HepG2 (cell line): ENCODE measurements around the gene RBM44. TPM values are rescaled to one million over a fixed set of nuclear protein-coding genes. Genes with fewer than 3 reads are reported as not detected.

Source experiments
- ATAC-seq: fragments of 200-7000 bp; cut with Tn5 transposase; 3 replicates; pipeline ENCODE4 v1.9.1; 2020; ENCODE audit warnings: mild to moderate bottlenecking, moderate library complexity
- BruUV-seq: library from RNA; stranded (reverse); fragments of 400-500 nt; replicated peaks from 2 replicates; lab custom pipeline; 2021; lab: Mats Ljungman, UMichigan
- CTCF ChIA-PET: fragments of 300-600 bp; formaldehyde crosslinking; extraction: SDS; loops from one replicate; lab custom pipeline; 2021; ENCODE audit warnings: low total read pairs, inconsistent platforms, low intra/inter-chr PET ratio; lab: Yijun Ruan, JAX
- POLR2A ChIA-PET: fragments of 350-600 bp; sonication (Branson Sonifier 250); formaldehyde crosslinking; loops from one replicate; lab custom pipeline; 2020; ENCODE audit warnings: antibody characterized with exemption, inconsistent platforms; lab: Yijun Ruan, JAX
- DNase-seq: peaks from one replicate; pipeline ENCODE4 v3.0.0-alpha.2; 2015; ENCODE audit warnings: low spot score
- FAIRE-seq: peaks from 3 replicates; lab custom pipeline; 2011; peaks lifted over from hg19 to GRCh38; lab: Jason Lieb, UNC
- H2AFZ ChIP-seq: one replicate; pipeline ENCODE4 v1.6.1; 2011; ENCODE audit warnings: low read length, inconsistent platforms
- H3K27ac ChIP-seq: fragments of 300-600 bp; 3 replicates; pipeline ENCODE4 v1.8.0; 2011; ENCODE audit warnings: mixed run types, mild to moderate bottlenecking, mixed read lengths, low read length, inconsistent platforms; ENCODE audit not compliant: insufficient read depth; ENCODE audit errors: extremely low read length
- H3K27me3 ChIP-seq, 2 experiments: fragments of 200-600 bp in 1 of 2; 2 replicates in 1 of 2; 3 replicates in 1 of 2; pipeline versions ENCODE4 v1.6.0 to v1.8.0; 2011; ENCODE audit warnings: low read length in 2 of 2, mild to moderate bottlenecking in 2 of 2, moderate library complexity in 2 of 2, inconsistent platforms in 1 of 2; ENCODE audit not compliant: insufficient read depth in 2 of 2, control insufficient read depth in 1 of 2
- H3K36me3 ChIP-seq, 2 experiments: fragments of 200-600 bp in 1 of 2; replicated peaks in 1 of 2; 2 replicates in 1 of 2; 3 replicates in 1 of 2; pipeline versions ENCODE4 v1.5.1 to v1.8.0; 2011; ENCODE audit warnings: low read length in 2 of 2, inconsistent platforms in 1 of 2; ENCODE audit not compliant: insufficient read depth in 2 of 2, control insufficient read depth in 1 of 2
- H3K4me1 ChIP-seq: 2 replicates; pipeline ENCODE4 v1.5.1; 2012; ENCODE audit warnings: low read length, inconsistent platforms; ENCODE audit not compliant: insufficient read depth
- H3K4me2 ChIP-seq: 2 replicates; pipeline ENCODE4 v1.6.0; 2011; ENCODE audit warnings: low read depth, low read length, inconsistent platforms
- H3K4me3 ChIP-seq, 3 experiments: fragments of 200-600 bp in 1 of 3; sonication (generic), shearing (Covaris generic) in 1 of 3; replicated peaks in 1 of 3; 2 replicates each; pipeline ENCODE4 v1.5.1; 2011 to 2016; ENCODE audit warnings: low read length in 3 of 3, inconsistent platforms in 2 of 3, low read depth in 2 of 3, mild to moderate bottlenecking in 2 of 3, control low read depth in 1 of 3, mixed read lengths in 1 of 3; ENCODE audit not compliant: insufficient read depth in 1 of 3
- H3K79me2 ChIP-seq: one replicate; pipeline ENCODE4 v1.6.1; 2011; ENCODE audit warnings: low read length, inconsistent platforms; ENCODE audit not compliant: insufficient read depth
- H3K9ac ChIP-seq: 2 replicates; pipeline ENCODE4 v1.6.0; 2011; ENCODE audit warnings: mild to moderate bottlenecking, low read depth, low read length, inconsistent platforms; ENCODE audit not compliant: insufficient read depth
- H3K9me3 ChIP-seq: 2 replicates; pipeline ENCODE4 v1.5.1; 2012; ENCODE audit warnings: mild to moderate bottlenecking, low read length
- H4K20me1 ChIP-seq: 2 replicates; pipeline ENCODE4 v1.6.0; 2011; ENCODE audit warnings: inconsistent platforms, mild to moderate bottlenecking, low read length, moderate library complexity; ENCODE audit not compliant: insufficient read depth
- BRF2 ChIP-seq: sonication (generic); formaldehyde crosslinking; IDR thresholded peaks from 2 replicates; pipeline ENCODE4 v1.8.1; 2022; ENCODE audit warnings: mild to moderate bottlenecking, missing genetic modification reagents
- CBX2 ChIP-seq, 2 experiments: fragments of 200-600 bp in 1 of 2; sonication (generic); formaldehyde crosslinking in 1 of 2; IDR thresholded peaks; 2 replicates each; pipeline versions ENCODE4 v1.7.0 to v1.8.1; 2018 to 2022; ENCODE audit warnings: low read depth in 2 of 2, low read length in 1 of 2, mild to moderate bottlenecking in 1 of 2, missing genetic modification reagents in 1 of 2
- EZH2 ChIP-seq: conservative IDR thresholded peaks from 2 replicates; pipeline ENCODE4 v1.6.1; 2012; ENCODE audit warnings: mild to moderate bottlenecking, low read depth, low read length, moderate library complexity
- GATAD1 ChIP-seq: IDR thresholded peaks from 2 replicates; pipeline ENCODE4 v1.6.1; 2016; ENCODE audit warnings: missing genetic modification reagents, missing compliant biosample characterization
- GRHL1 ChIP-seq: sonication (generic); formaldehyde crosslinking; conservative IDR thresholded peaks from 2 replicates; pipeline ENCODE4 v1.8.0; 2022; ENCODE audit warnings: missing genetic modification reagents
- HNRNPLL ChIP-seq: fragments of 200-400 bp; formaldehyde crosslinking; IDR thresholded peaks from 2 replicates; pipeline ENCODE4 v1.6.1; 2017; ENCODE audit warnings: mild to moderate bottlenecking, low read depth, low read length; ENCODE audit not compliant: poor library complexity, severe bottlenecking
- KDM6A ChIP-seq: IDR thresholded peaks from 2 replicates; pipeline ENCODE4 v1.6.1; 2016; ENCODE audit warnings: low read depth
- NFATC3 ChIP-seq: sonication (generic); formaldehyde crosslinking; IDR thresholded peaks from 2 replicates; pipeline ENCODE4 v1.5.1; 2020; ENCODE audit warnings: mild to moderate bottlenecking, missing genetic modification reagents
- NFE2 ChIP-seq: sonication (generic); formaldehyde crosslinking; IDR thresholded peaks from 2 replicates; pipeline ENCODE4 v1.4.0; 2020; ENCODE audit warnings: missing genetic modification reagents
- PHB2 ChIP-seq: fragments of 450-650 bp; IDR thresholded peaks from 2 replicates; pipeline ENCODE4 v1.6.1; 2018; ENCODE audit not compliant: partially characterized antibody
- STAG1 ChIP-seq: sonication (generic); formaldehyde crosslinking; IDR thresholded peaks from 2 replicates; pipeline ENCODE4 v1.4.0; 2020; ENCODE audit warnings: missing genetic modification reagents
- TBX3 ChIP-seq: fragments of 450-650 bp; IDR thresholded peaks from 2 replicates; pipeline ENCODE4 v1.6.1; 2017; ENCODE audit warnings: antibody characterized with exemption, mild to moderate bottlenecking, inconsistent platforms, borderline replicate concordance
- ZFYVE20 ChIP-seq: sonication (generic); formaldehyde crosslinking; IDR thresholded peaks from 2 replicates; pipeline ENCODE4 v1.8.0; 2023; ENCODE audit warnings: low read depth, mild to moderate bottlenecking, moderate library complexity, missing genetic modification reagents, borderline replicate concordance
- ZNF235 ChIP-seq: sonication (generic); formaldehyde crosslinking; IDR thresholded peaks from 2 replicates; pipeline ENCODE4 v1.8.1; 2023; ENCODE audit warnings: mild to moderate bottlenecking, missing genetic modification reagents, borderline replicate concordance
- ZNF3 ChIP-seq: IDR thresholded peaks from 2 replicates; pipeline ENCODE4 v1.7.0; 2017; ENCODE audit warnings: inconsistent platforms
- ZNF547 ChIP-seq: sonication (generic); formaldehyde crosslinking; IDR thresholded peaks from 2 replicates; pipeline ENCODE4 v1.5.1; 2020; ENCODE audit warnings: mild to moderate bottlenecking, missing genetic modification reagents
- ZNF563 ChIP-seq: sonication (generic); formaldehyde crosslinking; IDR thresholded peaks from 2 replicates; pipeline ENCODE4 v1.8.0; 2022; ENCODE audit warnings: mild to moderate bottlenecking, moderate library complexity, missing genetic modification reagents
- ZNF570 ChIP-seq: sonication (generic); formaldehyde crosslinking; IDR thresholded peaks from 2 replicates; pipeline ENCODE4 v1.4.0; 2020; ENCODE audit warnings: mild to moderate bottlenecking, missing genetic modification reagents, borderline replicate concordance
- ZNF776 ChIP-seq: sonication (generic); formaldehyde crosslinking; IDR thresholded peaks from 2 replicates; pipeline ENCODE4 v1.4.0; 2020; ENCODE audit warnings: mild to moderate bottlenecking, missing genetic modification reagents
- ZNF883 ChIP-seq: sonication (generic); formaldehyde crosslinking; IDR thresholded peaks from 2 replicates; pipeline ENCODE4 v1.5.1; 2020; ENCODE audit warnings: mild to moderate bottlenecking, missing genetic modification reagents; ENCODE audit errors: not compliant biosample characterization
- WGBS: methylation state at CpG from one replicate; pipeline ENCODE4 v1.1.6; 2017; ENCODE audit warnings: low lambda C conversion rate; 5-methylcytosine and 5-hydroxymethylcytosine counted together
- in situ Hi-C: cut with HindIII; loops from 2 replicates; pipeline ENCODE4 v1.10.0; 2017; ENCODE audit warnings: low pct_unique_long_range_greater_than_20kb; ENCODE audit not compliant: extremely low pct_ligation_motif_present
- intact Hi-C: fragments of 100-400 bp; cut with micrococcal nuclease; formaldehyde crosslinking; loops from one replicate; pipeline ENCODE4 v1.10.0; 2022; ENCODE audit not compliant: unreplicated experiment
- polyA plus RNA-seq, 8 experiments: library from polyadenylated mRNA; depleted of rRNA in 3 of 8; stranded (reverse) in 7 of 8; unstranded in 1 of 8; fragments of >200 nt; fragmentation: Illumina TruSeq in 4 of 8; extraction: Trizol in 4 of 8; gene quantifications; 2 replicates each; pipeline versions ENCODE4 v1.2.1 to v1.2.3, GENCODE V29; 2011 to 2016; ENCODE audit warnings: low read depth in 4 of 8, missing spikeins in 1 of 8, mixed read lengths in 1 of 8; ENCODE audit not compliant: insufficient read depth in 1 of 8
- total RNA-seq, 5 experiments: library from RNA; depleted of rRNA; stranded (reverse); fragments of >200 nt; fragmentation: Illumina TruSeq; extraction: Trizol; gene quantifications; 2 replicates each; pipeline ENCODE4 v1.2.3, GENCODE V29; 2016; ENCODE audit warnings: low read depth in 1 of 5

RBM44 gene
- total and polyA plus RNA-seq, 2 of the 13 experiments (the other 11 are each of a cell fraction or from before 2014, with no cell fraction given), result 0.13 to 0.50 TPM

GRCh38 chr2:237859533-237860272 lies 61.1 kb downstream of the RBM44 start, which contains the start of gene RAMP1 (continued):
- TF ChIP-seq ZNF883, result peak; percentile 53
- no peak for TF ChIP-seq KDM6A (CRISPR knock-in tag)

DNA sequence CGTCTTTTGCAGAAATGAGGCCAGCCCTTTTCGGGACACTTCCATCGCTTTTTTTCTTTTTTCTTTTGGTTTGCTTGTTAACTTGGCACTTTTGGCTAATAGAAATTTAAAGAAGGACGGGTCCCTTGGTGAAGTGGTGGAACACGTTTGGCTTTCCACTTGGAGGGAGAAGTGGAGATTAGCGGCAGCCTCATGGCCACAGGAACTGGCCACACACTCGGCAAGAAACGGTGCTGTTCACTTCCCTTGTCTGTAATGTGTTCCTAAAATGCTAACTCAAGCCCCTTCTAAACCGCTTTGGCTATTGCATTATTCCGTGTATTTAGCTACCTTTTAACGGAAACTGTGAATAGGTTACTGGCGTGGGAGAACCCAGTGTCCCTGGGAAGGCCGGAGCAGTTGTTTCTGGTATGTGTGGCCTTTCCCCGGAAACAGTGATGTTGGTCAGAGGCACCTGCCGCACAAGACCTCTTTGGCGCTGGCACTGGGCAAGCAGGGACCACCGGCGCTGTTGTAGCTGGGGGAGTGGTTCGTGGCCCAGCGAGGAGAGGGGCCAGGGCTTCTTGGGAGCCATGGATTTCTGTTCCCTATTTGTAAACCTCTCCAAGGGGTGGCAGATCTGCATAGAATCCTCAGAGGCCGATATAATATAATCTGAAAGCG lies 61.8 kb downstream of the RBM44 start:
- Histone ChIP-seq H4K20me1 (no peaks in the 10 kb centered on the region), H2AFZ (no peak overlapping the region), H3K36me3 (no peaks in the 10 kb centered on the region), H3K4me1 (peaks cover 41% of the 10 kb centered on the region), H3K9me3 (no peaks in the 10 kb centered on the region), H3K4me2 (peak overlapping the region; percentile 73), H3K27ac (no peak overlapping the region), H3K27me3 (peaks cover 14 to 86% of the 10 kb centered on the region in 2 experiments; a peak in 4 of 5 replicates), H3K4me3 (peak overlapping the region; percentile 21 to 61 (median 29)), H3K79me2 (no peaks in the 10 kb centered on the region), H3K9ac (no peak overlapping the region)
- in situ Hi-C loops, result no loop called here
- intact Hi-C loops, result no loop called here
- DNase-seq, result no peak
- 8% methylated on average over 22 of the region's 22 CpGs for WGBS
- no peak for FAIRE-seq
- no TSS peak for BruUV-seq
- POLR2A ChIA-PET, result interaction anchor here (1.8 kb wide), 1 partner anchor 200 kb away, joined by 8 read pairs; the partner anchor contains the start of gene SCLY
- CTCF ChIA-PET, result no interaction called here
- peak; percentile 29 for ATAC-seq
- 0 out of 2 replicates have a peak, but pooled peaks have one; percentile 6 for TF ChIP-seq GATAD1 (CRISPR knock-in tag)
- peak; percentile 99 for TF ChIP-seq EZH2
- TF ChIP-seq ZNF776 (CRISPR knock-in tag), result 0 out of 2 replicates have a peak, but pooled peaks have one; percentile 63
- no peak for TF ChIP-seq NFATC3
- TF ChIP-seq NFE2, result no peak
- TF ChIP-seq PHB2, result no peak
- TF ChIP-seq HNRNPLL, result peak; percentile 16
- no peak for TF ChIP-seq ZNF570 (CRISPR knock-in tag)
- TF ChIP-seq STAG1 (CRISPR knock-in tag), result no peak
- TF ChIP-seq GRHL1 (CRISPR knock-in tag), result no peak
- TF ChIP-seq ZNF547 (CRISPR knock-in tag), result no peak
- no peak for TF ChIP-seq ZFYVE20
- TF ChIP-seq TBX3, result no peak
- 0 out of 2 replicates have a peak, but pooled peaks have one; percentile 39 for TF ChIP-seq ZNF235 (CRISPR knock-in tag)
- peak; percentile 92; the same call in 1 of the 2 replicates for TF ChIP-seq CBX2 (IDR thresholded peaks at IDR 0.05; ENCODE audit: low read depth, low read length)
- TF ChIP-seq CBX2 (CRISPR knock-in tag; IDR thresholded peaks at IDR 0.05; ENCODE audit: low read depth), result no peak
- no peak for TF ChIP-seq ZNF3
- TF ChIP-seq BRF2 (CRISPR knock-in tag), result no peak
- TF ChIP-seq ZNF563 (CRISPR knock-in tag), result no peak
